Naive B cell (primary cell): Measurements from ENCODE around the gene TBC1D22A. TPM values are rescaled to one million over a fixed set of nuclear protein-coding genes. Genes with fewer than 3 reads are reported as not detected.
A peak's percentile ranks its signal among the peaks of the same experiment; 100 is the strongest.

Source experiments
- ATAC-seq, 2 donors: fragments of 150-1000 bp; cut with Tn5 transposase; 2 replicates each; pipeline ENCODE4 v1.10.0; 2021; ENCODE audit warnings: low read depth in 2 of 2, mild to moderate bottlenecking in 2 of 2, moderate library complexity in 2 of 2
- DNase-seq: peaks from one replicate; pipeline ENCODE4 v3.0.0; 2022
- H3K27ac Mint-ChIP-seq, 6 donors: one replicate each; pipeline ENCODE4 v1.8.0; 2020 to 2022; ENCODE audit warnings: mild to moderate bottlenecking in 6 of 6, mixed read lengths in 6 of 6, moderate library complexity in 5 of 6, inconsistent platforms in 2 of 6
- H3K27me3 Mint-ChIP-seq, 3 donors: one replicate each; pipeline ENCODE4 v1.8.0; 2021 to 2022; ENCODE audit warnings: mixed read lengths in 3 of 3, mild to moderate bottlenecking in 1 of 3
- H3K36me3 Mint-ChIP-seq, 2 donors: one replicate each; pipeline ENCODE4 v1.8.0; 2020 to 2022; ENCODE audit warnings: mixed read lengths in 2 of 2, inconsistent platforms in 1 of 2, mild to moderate bottlenecking in 1 of 2
- H3K4me1 Mint-ChIP-seq, 3 donors: one replicate each; pipeline ENCODE4 v1.8.0; 2020 to 2022; ENCODE audit warnings: mixed read lengths in 3 of 3, inconsistent platforms in 1 of 3, mild to moderate bottlenecking in 1 of 3, moderate library complexity in 1 of 3
- H3K4me3 Mint-ChIP-seq, 8 donors: one replicate each; pipeline ENCODE4 v1.8.0; 2020 to 2022; ENCODE audit warnings: mild to moderate bottlenecking in 8 of 8, mixed read lengths in 8 of 8, moderate library complexity in 8 of 8, inconsistent platforms in 2 of 8
- H3K9me3 Mint-ChIP-seq, 7 donors: one replicate each; pipeline ENCODE4 v1.8.0; 2020 to 2022; ENCODE audit warnings: mixed read lengths in 7 of 7, mild to moderate bottlenecking in 5 of 7, inconsistent platforms in 2 of 7, moderate library complexity in 1 of 7
- polyA plus RNA-seq, 6 donors: library from polyadenylated mRNA; unstranded; fragments of 300-500 nt; fragmentation: Illumina TruSeq; gene quantifications; one replicate each; pipeline ENCODE4 v1.2.3, GENCODE V29; 2021; ENCODE audit warnings: low read depth in 6 of 6

The TBC1D22A gene
- polyA plus RNA-seq, 6 donors from 2014 or later, result 47.2 to 74.5 (median 62.6) TPM

DNA sequence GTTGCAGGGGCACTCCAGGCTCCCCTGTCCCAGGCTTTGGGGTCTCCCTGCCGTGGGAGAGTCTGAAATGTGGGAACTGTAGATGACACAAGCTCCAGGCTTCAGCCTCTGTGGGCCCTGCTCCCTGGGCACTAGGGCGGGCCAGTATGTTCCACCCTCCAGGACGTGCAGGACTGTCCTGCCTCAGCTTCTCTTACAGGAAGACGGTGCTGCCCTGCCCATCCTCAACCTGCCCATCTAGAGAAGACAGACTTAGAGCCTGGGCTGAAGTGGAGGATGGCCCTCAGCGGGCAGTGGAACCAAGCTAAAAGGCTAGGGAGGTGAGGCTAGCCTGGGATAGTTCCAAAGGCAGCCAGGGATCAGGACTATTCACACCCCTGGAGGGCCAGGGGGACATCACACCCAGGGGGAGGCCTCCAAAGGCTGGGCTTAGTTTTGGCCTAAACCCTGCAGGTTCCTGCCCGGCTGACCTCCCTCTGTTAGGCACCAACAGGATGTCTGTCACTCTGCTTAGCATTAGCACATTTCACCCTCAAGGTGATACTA lies 20.4 kb upstream of the TBC1D22A start:
- Mint-ChIP-seq H3K27ac (no peak overlapping the region), H3K36me3 (no peaks in the 10 kb centered on the region), H3K27me3 (peaks cover 0 to 5% (median 0%) of the 10 kb centered on the region in 3 donors), H3K4me1 (peaks cover 7 to 16% (median 12%) of the 10 kb centered on the region in 3 donors), H3K9me3 (peaks cover 0 to 4% (median 0%) of the 10 kb centered on the region in 7 donors), H3K4me3 (peak overlapping the region in 1 of 8 donors; percentile 75)
- no peak for DNase-seq
- no peak for ATAC-seq

DNA sequence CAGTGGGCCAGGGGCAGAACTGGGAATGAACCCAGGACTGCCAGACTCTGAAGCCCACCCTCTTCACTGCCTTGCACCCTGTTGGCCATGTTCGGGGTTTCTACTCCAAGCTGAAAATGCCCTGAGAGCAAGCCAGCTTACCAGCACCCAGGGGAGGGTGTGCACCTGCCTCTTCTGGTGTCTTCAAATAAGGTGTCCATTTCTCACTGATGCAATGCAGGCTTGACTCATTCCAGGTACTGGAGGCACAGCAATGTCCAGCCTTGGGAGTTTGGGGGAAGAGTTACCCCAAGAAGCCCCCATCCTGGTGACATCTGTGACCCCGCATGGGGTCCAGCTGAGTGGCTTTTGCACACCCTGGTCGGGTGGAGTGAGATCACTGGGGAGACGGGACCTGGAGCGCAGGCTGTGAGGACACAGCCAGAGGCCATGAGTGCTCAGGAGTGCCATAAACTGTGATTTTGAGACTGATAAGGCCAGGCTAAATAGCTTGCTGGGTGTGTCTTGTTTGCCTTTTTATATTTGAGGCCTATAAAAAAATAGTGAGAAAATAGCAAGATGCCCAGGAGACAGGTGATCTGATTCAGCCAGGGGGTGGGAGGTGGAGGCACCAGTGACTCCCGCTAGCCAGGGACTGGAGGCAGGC lies 19.8 kb upstream of the TBC1D22A start:
- Mint-ChIP-seq H3K4me1 (peaks cover 3 to 11% (median 7%) of the 10 kb centered on the region in 3 donors), H3K27me3 (peaks cover 0 to 5% (median 0%) of the 10 kb centered on the region in 3 donors), H3K4me3 (peak overlapping the region in 1 of 8 donors; percentile 22), H3K36me3 (no peaks in the 10 kb centered on the region), H3K27ac (peak overlapping the region in 1 of 6 donors; percentile 9), H3K9me3 (peaks cover 0 to 4% (median 0%) of the 10 kb centered on the region in 7 donors)
- no peak for DNase-seq
- no peak for ATAC-seq

DNA sequence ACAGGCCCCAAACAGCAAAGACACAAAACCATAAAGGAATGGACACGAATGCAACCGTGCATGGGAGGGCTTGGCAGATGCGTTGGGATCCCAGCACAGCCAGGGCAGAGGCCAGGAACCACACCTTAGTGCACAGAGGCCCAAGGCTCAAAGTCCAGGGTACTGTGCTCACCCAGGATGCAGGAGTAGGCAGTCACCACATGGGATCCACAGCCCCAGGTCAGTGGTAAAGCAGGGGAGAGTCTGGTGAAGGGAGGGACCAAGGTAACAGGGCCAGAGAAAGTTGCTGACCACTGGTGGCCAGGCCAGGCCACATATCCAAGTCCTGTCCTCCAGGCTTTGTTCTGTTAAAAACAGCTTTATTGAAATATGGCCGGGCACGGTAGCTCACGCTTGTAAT lies 17.9 kb upstream of the TBC1D22A start:
- DNase-seq, result no peak
- no peak for ATAC-seq
- Mint-ChIP-seq H3K36me3 (no peaks in the 10 kb centered on the region), H3K9me3 (peaks cover 0 to 4% (median 0%) of the 10 kb centered on the region in 7 donors), H3K27me3 (peaks cover 0 to 15% (median 11%) of the 10 kb centered on the region in 3 donors), H3K4me1 (peaks cover 9 to 14% (median 10%) of the 10 kb centered on the region in 3 donors), H3K4me3 (no peak overlapping the region), H3K27ac (no peak overlapping the region)

DNA sequence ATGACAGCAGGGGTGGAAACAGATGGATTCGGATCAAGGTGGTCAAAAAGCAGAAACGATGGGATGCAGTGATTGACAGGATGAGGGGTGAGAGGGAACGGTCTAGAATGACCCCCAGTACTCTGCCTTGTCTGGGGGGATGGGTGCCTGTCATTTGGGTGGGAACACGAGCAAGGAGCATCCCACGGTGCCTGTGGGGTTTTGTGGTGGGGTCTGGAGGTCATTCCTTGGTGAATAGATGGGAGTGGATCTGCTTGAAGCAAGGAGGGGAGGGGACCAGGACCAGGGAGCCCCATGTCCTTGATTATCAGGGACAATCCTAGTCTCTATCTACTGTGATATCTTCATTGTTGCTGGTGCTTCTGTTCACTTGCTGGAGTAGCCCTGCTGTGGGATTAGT lies 16.3 kb upstream of the TBC1D22A start:
- H3K4me3 Mint-ChIP-seq, result no peak overlapping the region
- peaks cover 0 to 30% (median 27%) of the 10 kb centered on the region in 3 donors for H3K27me3 Mint-ChIP-seq
- DNase-seq, result no peak
- H3K27ac Mint-ChIP-seq, result peak overlapping the region in 1 of 6 donors; percentile 78
- H3K36me3 Mint-ChIP-seq, result no peaks in the 10 kb centered on the region
- H3K4me1 Mint-ChIP-seq, result peaks cover 21 to 26% (median 24%) of the 10 kb centered on the region in 3 donors
- peaks cover 0 to 4% (median 0%) of the 10 kb centered on the region in 7 donors for H3K9me3 Mint-ChIP-seq
- ATAC-seq, result no peak

DNA sequence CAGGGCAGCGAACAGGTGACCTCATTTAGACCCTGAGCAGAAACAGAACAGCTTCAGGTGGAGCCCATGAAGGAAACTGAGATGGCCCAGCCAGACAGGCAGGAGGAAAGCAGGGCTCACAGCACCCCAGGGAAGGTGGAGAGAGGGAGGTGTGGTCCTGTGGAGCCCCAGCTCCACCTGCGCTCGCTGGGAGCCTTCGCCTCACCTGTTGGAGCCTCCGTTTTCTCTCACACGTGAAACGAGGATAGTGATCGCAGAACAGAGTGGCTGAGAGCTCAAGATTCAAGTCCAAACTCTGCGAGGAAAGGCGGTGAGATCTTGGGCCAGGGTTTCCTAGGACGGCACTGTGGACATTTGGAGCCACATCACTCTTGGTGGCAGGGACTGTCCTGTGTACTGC lies 15.8 kb upstream of the TBC1D22A start:
- peaks cover 0 to 4% (median 0%) of the 10 kb centered on the region in 7 donors for H3K9me3 Mint-ChIP-seq
- H3K27ac Mint-ChIP-seq, result peak overlapping the region in 1 of 6 donors; percentile 50

DNA sequence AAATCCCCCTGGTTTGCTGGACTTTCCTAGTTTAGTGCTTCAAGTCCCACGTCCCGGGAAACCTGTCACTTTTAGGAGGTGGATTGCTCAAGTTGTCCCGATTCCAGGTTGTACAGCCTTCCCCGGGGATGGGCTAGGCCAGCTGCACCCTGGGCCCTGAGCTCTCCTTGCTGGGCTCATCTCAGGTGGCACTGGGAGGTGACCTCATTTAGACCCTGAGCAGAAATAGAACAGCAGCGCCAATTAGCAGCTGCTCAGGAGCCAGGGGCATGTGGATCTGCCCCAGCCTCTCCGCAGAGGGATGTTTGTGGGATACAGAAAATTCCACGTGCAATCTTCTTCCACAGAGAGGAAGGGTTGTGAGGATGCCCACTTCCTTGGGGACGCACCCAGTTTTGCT lies 14.8 kb upstream of the TBC1D22A start:
- DNase-seq, result no peak
- Mint-ChIP-seq H3K9me3 (peaks cover 0 to 4% (median 0%) of the 10 kb centered on the region in 7 donors), H3K27ac (no peak overlapping the region), H3K4me3 (no peak overlapping the region), H3K4me1 (peaks cover 21 to 31% (median 26%) of the 10 kb centered on the region in 3 donors), H3K36me3 (no peaks in the 10 kb centered on the region), H3K27me3 (peaks cover 0 to 31% (median 30%) of the 10 kb centered on the region in 3 donors)
- no peak for ATAC-seq

More for the DNA sequence above, 15.8 kb upstream of the TBC1D22A start:
- DNase-seq (no peak), ATAC-seq (no peak)
- H3K4me1 Mint-ChIP-seq, result peaks cover 21 to 31% (median 26%) of the 10 kb centered on the region in 3 donors
- no peaks in the 10 kb centered on the region for H3K36me3 Mint-ChIP-seq
- no peak overlapping the region for H3K4me3 Mint-ChIP-seq
- peaks cover 0 to 30% (median 30%) of the 10 kb centered on the region in 3 donors for H3K27me3 Mint-ChIP-seq

DNA sequence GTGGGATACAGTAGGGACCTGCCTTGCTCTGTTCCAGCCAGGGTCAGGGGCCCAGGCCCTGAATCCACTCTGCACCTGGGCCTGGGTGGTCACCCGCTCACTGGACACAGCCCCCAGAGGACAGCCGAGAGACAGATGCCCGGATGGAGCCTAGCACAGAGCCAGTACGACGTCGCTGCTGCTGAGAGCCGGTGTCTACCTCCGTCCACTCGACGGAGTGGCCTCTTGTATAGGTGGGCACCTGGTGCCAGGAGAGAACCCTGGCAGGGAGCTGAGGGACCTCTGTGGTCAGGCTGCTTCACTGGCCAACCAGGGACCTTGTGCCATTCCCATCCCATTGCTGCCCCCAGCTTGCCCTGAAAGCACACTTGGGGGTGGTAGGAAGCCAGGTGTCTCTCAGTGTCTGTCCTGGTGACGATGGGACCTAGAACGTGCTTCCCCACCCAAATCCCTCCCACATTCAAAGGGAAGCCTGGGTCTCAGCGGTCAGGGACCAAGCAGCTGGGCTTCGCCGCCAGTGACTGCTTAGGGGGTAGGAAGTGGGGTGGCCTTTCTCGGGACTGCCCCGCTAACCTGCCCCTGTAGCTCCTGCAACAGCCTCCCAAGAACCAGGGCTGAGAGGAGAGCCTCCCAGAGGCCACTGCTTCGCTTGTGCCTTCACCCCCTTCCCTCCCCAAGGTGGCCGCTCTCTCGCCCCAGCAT lies 14.1 kb upstream of the TBC1D22A start:
- Mint-ChIP-seq H3K4me3 (no peak overlapping the region), H3K9me3 (no peaks in the 10 kb centered on the region), H3K27ac (peak overlapping the region in 4 of 6 donors; percentile 47 to 94 (median 70)), H3K27me3 (peaks cover 0 to 31% (median 30%) of the 10 kb centered on the region in 3 donors), H3K4me1 (peaks cover 21 to 31% (median 26%) of the 10 kb centered on the region in 3 donors), H3K36me3 (no peaks in the 10 kb centered on the region)
- DNase-seq (no peak), ATAC-seq (no peak)

DNA sequence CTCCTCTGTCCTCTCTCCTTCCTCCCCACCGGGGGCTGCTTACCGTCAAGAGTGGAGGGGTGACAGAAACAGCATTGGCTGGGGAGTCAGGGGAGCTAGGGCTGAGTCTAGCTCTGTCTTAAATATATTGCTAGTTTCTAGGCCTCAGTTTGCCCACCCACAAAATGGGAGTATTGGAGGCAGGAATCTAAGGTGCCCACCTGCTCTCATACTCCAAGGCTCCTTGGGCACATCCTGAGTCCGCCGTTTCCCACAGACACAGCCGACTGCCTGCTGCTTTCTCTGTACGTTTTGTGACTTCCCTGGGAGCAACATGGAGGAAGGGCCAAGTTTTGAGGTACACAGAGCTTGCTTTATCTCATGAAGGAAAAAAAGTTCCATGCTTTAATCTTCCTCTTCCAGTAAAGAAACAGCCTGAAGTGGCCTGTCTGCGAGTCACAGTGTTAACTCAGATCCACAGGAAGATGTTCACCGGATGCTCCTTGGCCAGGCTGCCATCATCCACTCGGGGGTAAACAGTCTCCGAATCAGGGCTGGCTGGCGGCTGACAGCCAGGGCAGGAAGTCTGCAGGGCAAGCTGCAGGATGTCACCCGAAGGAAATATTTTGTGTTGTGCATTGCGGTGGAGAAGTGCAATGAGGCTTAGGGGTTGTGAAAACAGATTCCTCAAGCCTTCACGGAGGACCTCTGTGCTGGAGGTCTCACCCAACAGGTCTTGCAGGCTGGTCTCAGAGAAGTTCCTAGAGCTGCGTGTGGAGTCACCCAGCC lies 13.4 kb upstream of the TBC1D22A start:
- H3K4me3 Mint-ChIP-seq, result peak overlapping the region in 7 of 8 donors; percentile 27 to 84 (median 69)
- peaks cover 0 to 31% (median 30%) of the 10 kb centered on the region in 3 donors for H3K27me3 Mint-ChIP-seq
- DNase-seq (no peak), ATAC-seq (peak; percentile 86)
- H3K4me1 Mint-ChIP-seq, result peaks cover 23 to 36% (median 28%) of the 10 kb centered on the region in 3 donors
- H3K36me3 Mint-ChIP-seq, result no peaks in the 10 kb centered on the region
- H3K9me3 Mint-ChIP-seq, result no peaks in the 10 kb centered on the region
- H3K27ac Mint-ChIP-seq, result peak overlapping the region; percentile 52 to 94 (median 72)

DNA sequence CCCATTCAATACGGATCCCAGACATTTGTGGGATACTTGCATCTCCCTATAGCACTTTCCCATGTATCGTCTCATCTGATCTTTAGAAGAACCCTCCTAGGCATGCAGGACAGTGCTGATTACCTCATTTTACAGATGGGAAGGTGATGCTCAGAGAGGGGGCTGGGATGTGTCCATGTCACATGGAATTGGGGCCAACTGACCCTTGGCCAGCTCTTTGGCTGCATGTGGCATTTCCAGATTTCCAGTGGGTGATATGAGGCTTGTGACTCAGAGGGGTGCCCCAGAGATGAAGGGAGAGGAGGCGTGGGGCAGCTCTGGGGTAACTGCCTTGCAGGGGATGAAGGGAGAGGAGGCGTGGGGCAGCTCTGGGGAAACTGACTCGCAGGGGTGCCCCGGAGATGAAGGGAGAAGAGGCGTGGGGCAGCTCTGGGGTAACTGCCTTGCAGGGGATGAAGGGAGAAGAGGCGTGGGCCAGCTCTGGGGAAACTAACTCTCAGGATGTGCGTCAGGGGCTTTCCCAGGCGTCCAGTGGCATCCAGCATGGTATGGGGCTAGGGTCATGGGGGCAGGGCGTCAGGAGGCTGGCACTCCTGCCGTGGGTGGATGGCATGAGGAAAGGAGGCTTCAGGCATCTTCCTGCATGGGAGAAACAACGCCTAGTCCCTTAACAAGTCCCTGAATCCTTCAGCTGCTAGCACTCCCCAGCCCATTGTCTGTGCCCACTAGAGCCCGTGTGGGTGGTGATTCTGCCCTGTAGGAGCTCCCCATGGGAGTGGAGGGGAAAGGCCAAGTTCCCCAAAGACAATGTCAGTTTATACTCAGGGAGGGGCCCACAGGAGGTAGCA lies 12.5 kb upstream of the TBC1D22A start:
- H3K4me3 Mint-ChIP-seq, result peak overlapping the region in 4 of 8 donors; percentile 69 to 84 (median 75)
- no peaks in the 10 kb centered on the region for H3K36me3 Mint-ChIP-seq
- no peak for ATAC-seq
- peaks cover 28 to 42% (median 32%) of the 10 kb centered on the region in 3 donors for H3K4me1 Mint-ChIP-seq
- H3K9me3 Mint-ChIP-seq, result peaks cover 0 to 2% (median 0%) of the 10 kb centered on the region in 7 donors
- no peak for DNase-seq
- H3K27me3 Mint-ChIP-seq, result peaks cover 0 to 31% (median 30%) of the 10 kb centered on the region in 3 donors
- peak overlapping the region in 4 of 6 donors; percentile 52 to 96 (median 66) for H3K27ac Mint-ChIP-seq

DNA sequence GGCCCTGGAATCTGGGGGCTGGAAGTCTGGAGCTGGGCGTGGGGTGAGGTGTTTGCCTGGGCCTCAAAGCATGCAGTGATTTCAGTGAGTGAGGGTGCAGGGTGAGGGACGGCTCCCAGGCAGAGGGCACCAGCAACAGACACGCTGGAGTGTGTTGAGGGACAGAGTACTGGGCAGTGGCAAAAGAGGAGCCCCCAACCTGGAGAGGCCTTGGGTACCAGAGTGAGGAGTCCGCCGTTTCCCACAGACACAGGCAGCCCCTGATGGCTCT lies 12.0 kb upstream of the TBC1D22A start:
- Mint-ChIP-seq H3K27ac (peak overlapping the region in 2 of 6 donors; percentile 49 to 96), H3K4me3 (peak overlapping the region in 1 of 8 donors; percentile 7), H3K9me3 (peaks cover 0 to 2% (median 0%) of the 10 kb centered on the region in 7 donors), H3K4me1 (peaks cover 28 to 42% (median 32%) of the 10 kb centered on the region in 3 donors), H3K27me3 (peaks cover 0 to 31% (median 30%) of the 10 kb centered on the region in 3 donors), H3K36me3 (no peaks in the 10 kb centered on the region)
- ATAC-seq (no peak), DNase-seq (no peak)

DNA sequence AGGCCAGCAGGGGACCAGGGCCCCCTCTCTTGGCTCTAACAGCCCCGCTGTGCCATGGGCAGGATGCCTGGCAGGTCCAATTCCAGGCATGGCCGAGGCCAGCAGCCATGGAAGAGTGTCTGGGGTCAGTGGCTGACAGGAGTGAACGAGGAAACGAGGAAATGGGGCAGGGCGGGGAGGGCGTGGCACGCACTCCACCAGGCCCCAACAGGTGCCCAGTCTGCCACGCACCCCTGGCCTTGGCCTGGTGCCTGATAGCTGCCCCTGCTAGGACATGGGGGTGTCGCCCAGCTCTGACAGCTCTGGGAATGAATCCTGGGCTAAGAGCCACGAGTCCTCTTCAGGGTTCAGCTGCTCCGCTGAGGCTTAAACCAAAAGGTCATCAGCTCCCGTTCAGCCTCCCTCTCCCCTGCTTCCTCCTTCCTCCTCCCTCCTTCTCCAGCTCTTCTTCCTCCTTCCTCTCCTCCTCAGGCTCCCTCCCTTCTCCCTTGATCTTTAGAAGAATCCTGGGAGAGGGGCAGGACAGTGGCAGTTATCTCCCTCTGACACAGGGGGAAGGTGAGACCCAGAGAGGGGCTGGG lies 11.5 kb upstream of the TBC1D22A start:
- Mint-ChIP-seq H3K4me3 (peak overlapping the region in 2 of 8 donors; percentile 7 to 45), H3K36me3 (no peaks in the 10 kb centered on the region), H3K4me1 (peaks cover 28 to 42% (median 32%) of the 10 kb centered on the region in 3 donors), H3K9me3 (peaks cover 0 to 2% (median 0%) of the 10 kb centered on the region in 7 donors), H3K27ac (peak overlapping the region in 3 of 6 donors; percentile 49 to 96 (median 89)), H3K27me3 (peaks cover 0 to 31% (median 30%) of the 10 kb centered on the region in 3 donors)
- DNase-seq (no peak), ATAC-seq (no peak)
